Hypothalamus (tissue), 51 donors: Measurements from ENCODE around the gene PHF12.
"Not testable (repeated sequence)": the region's sequence is repeated elsewhere in the genome, so short reads cannot be mapped to it uniquely, and the experiment has no call there.

ENCODE experiments used
- DNase-seq, 51 donors: peaks; one replicate each; lab custom pipeline; 2025; lab: John Stamatoyannopoulos, UW

PHF12 gene

GRCh38 chr17:28889996-28890395, 61.3 kb downstream of the PHF12 start:
- DNase-seq = no peak

GRCh38 chr17:28888832-28889231, 62.5 kb downstream of the PHF12 start:
- DNase-seq = no peak

GRCh38 chr17:28887871-28888471, 63.3 kb downstream of the PHF12 start:
- DNase-seq = no peak

- no peak for DNase-seq
Measured at GRCh38 chr17:28885951-28886350, 65.4 kb downstream of the PHF12 start.

- DNase-seq = peak in 1 of 51 donors; percentile 11
Measured at GRCh38 chr17:28885363-28885762, 66.0 kb downstream of the PHF12 start.

- DNase-seq = no peak
Measured at GRCh38 chr17:28883967-28884702, 67.2 kb downstream of the PHF12 start.

GRCh38 chr17:28882154-28882895, 69.0 kb downstream of the PHF12 start:
- DNase-seq = no peak

GRCh38 chr17:28881533-28882056, 69.7 kb downstream of the PHF12 start:
- no peak for DNase-seq

GRCh38 chr17:28880572-28880945, 70.8 kb downstream of the PHF12 start:
- no peak for DNase-seq

- DNase-seq = no peak
Measured at GRCh38 chr17:28879886-28880571, 71.3 kb downstream of the PHF12 start.

- DNase-seq = peak in 2 of 51 donors; percentile 4 to 7
Measured at GRCh38 chr17:28878981-28879380, 72.3 kb downstream of the PHF12 start.

- no peak for DNase-seq
Measured at GRCh38 chr17:28878158-28878910, 73.0 kb downstream of the PHF12 start.

GRCh38 chr17:28877150-28877711, 74.1 kb downstream of the PHF12 start:
- DNase-seq = not testable (repeated sequence)

GRCh38 chr17:28875848-28876550, 75.3 kb downstream of the PHF12 start:
- DNase-seq = no peak

- DNase-seq = no peak
Measured at GRCh38 chr17:28874750-28875149, 76.6 kb downstream of the PHF12 start.

GRCh38 chr17:28873839-28874238, 77.5 kb downstream of the PHF12 start:
- DNase-seq = no peak

GRCh38 chr17:28871056-28871579, 80.2 kb downstream of the PHF12 start:
- no peak for DNase-seq

GRCh38 chr17:28867276-28867675, 84.0 kb downstream of the PHF12 start:
- DNase-seq = no peak
